Stimulated activated effector memory CD8-positive, alpha-beta T cell treated with anti-CD3 and anti-CD28 coated beads, Interleukin-12 subunit alpha, Interleukin-12 subunit beta, amount 100 ng/mL, for 72 hours (primary cell): Measurements from ENCODE around the gene OIP5.
"Not testable (repeated sequence)": the region's sequence is repeated elsewhere in the genome, so short reads cannot be mapped to it uniquely, and the experiment has no call there.

Experiments
- ATAC-seq: fragments of 150-1000 bp; cut with Tn5 transposase; 2 replicates; pipeline ENCODE4 v1.10.0; 2021
- DNase-seq, 2 donors: peaks; one replicate each; pipeline ENCODE4 v3.0.0; 2021 to 2022; ENCODE audit warnings: low spot score in 2 of 2
- H3K27ac Mint-ChIP-seq: one replicate; pipeline ENCODE4 v1.8.0; 2022; ENCODE audit warnings: mild to moderate bottlenecking, mixed read lengths
- H3K36me3 Mint-ChIP-seq: one replicate; pipeline ENCODE4 v1.8.0; 2022; ENCODE audit warnings: mild to moderate bottlenecking, mixed read lengths
- H3K4me1 Mint-ChIP-seq: one replicate; pipeline ENCODE4 v1.8.0; 2022; ENCODE audit warnings: mixed read lengths
- H3K4me3 Mint-ChIP-seq: one replicate; pipeline ENCODE4 v1.8.0; 2022; ENCODE audit warnings: mild to moderate bottlenecking, mixed read lengths
- H3K9me3 Mint-ChIP-seq: one replicate; pipeline ENCODE4 v1.8.0; 2022; ENCODE audit warnings: mixed read lengths

OIP5 gene

DNA sequence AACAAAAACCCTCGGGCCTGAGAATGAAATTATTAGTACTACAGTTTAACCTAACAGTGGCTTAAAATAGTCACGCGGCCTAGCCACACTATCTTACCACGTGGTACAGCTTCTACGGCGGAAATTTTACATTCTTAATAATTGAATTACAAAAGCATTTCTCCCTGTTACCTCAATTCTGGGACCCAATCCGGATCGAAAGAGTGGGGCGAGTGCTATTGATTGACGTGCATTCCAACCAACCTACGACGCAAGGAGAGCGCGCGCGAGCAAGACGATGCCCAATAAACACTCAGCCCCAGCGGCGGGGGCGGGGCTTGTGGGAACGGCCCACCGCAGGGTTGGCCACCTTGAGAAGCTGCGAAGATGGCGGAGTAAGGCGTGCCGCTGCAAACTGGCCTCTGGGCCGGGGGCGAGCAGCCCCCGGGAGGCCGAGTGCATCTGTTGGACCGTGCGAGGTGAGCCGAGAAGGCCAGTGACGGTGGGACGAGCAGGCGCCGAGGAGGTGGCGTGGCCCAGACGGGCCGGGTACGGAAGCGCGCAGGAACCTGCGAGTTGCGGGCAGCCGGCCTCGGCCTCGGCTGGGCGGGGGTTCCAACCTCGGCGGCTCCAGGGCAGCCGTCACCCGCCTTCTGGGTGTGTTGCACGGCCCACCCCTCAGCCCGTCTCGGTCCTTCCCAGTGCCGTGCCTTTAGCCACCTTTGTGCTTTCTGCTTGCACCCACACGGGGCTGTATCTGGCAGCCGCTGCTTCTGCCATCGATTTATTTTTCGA, 48.6 kb downstream of the OIP5 start:
- Mint-ChIP-seq H3K4me3 (peak overlapping the region; percentile 96), H3K9me3 (no peaks in the 10 kb centered on the region), H3K36me3 (peaks cover 55% of the 10 kb centered on the region), H3K4me1 (peaks cover 40% of the 10 kb centered on the region), H3K27ac (peak overlapping the region; percentile 97)
- DNase-seq (peak; percentile 97 to 98), ATAC-seq (peak; percentile 98)

DNA sequence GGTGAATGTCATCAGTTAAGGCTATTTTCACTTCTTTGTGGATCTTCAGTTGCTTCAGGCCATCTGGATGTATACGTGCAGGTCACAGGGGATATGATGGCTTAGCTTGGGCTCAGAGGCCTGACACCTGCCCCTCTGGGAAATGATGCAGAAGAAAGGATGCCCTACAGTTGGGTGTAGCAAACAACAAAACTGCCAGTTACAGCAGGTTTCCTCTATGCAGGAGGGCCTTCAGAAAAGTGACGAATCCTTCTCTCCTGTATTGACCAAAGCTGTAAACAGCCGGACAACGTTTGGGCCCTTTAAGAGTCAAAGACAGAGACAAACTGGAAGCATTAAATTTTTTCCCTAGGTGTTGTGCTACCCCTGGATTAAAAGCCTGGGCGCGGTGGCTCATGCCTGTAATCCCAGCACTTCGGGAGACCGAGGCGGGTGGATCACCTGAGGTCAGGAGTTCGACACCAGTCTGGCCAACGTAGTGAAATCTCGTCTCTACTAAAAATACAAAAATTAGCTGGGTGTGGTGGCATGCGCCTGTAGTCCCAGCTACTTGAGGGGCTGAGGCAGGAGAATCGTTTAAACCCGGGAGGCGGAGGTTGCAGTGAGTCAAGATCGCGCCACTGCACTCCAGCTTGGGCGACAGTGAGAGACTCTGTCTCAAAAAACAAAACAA, 49.3 kb downstream of the OIP5 start:
- peaks cover 35% of the 10 kb centered on the region for H3K4me1 Mint-ChIP-seq
- peak overlapping the region; percentile 97 for H3K27ac Mint-ChIP-seq
- peak overlapping the region; percentile 96 for H3K4me3 Mint-ChIP-seq
- peaks cover 55% of the 10 kb centered on the region for H3K36me3 Mint-ChIP-seq
- DNase-seq, ATAC-seq, H3K9me3 Mint-ChIP-seq: not testable (repeated sequence)

DNA sequence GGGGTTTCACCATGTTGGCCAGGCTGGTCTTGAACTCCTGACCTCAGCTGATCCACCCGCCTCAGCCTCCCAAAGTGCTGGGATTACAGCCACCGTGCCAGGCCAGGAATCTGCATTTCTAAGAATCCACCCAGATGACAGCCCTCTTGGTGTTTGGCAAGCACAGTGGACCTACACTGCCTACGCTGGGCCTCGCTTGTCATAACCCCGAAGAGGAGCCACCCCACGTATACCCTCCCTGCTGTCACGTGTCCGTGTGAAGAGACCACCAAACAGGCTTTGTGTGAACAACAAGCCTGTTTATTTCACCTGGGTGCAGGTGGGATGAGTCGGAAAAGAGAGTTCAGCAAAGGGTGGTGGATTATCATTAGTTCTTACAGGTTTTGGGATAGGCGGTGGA, 50.0 kb downstream of the OIP5 start:
- ATAC-seq, H3K9me3 Mint-ChIP-seq, DNase-seq: not testable (repeated sequence)
- peaks cover 55% of the 10 kb centered on the region for H3K36me3 Mint-ChIP-seq
- peaks cover 33% of the 10 kb centered on the region for H3K4me1 Mint-ChIP-seq
- H3K4me3 Mint-ChIP-seq, result peak overlapping the region; percentile 96
- peak overlapping the region; percentile 97 for H3K27ac Mint-ChIP-seq

DNA sequence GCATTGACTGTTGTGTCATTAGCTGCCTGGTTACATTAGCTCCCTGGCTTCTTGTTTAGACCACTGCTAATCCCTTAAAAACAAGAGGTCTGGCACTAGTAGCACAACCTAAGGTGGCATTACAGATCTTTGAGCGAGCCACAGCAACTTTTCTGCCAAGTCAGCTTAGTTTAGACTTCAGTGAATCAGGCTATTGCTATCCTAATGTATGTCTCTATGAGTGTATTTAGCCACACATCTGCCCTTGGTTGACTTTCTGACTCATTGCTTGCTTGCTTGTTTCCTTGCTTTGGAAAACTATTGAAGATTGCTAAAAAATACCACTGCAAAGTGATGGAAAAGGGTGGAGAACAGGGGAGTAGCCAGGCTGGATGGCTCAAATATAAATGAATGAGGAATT, 51.2 kb downstream of the OIP5 start:
- ATAC-seq (no peak), DNase-seq (no peak)
- Mint-ChIP-seq H3K9me3 (no peaks in the 10 kb centered on the region), H3K4me3 (no peak overlapping the region), H3K36me3 (peaks cover 47% of the 10 kb centered on the region), H3K4me1 (peaks cover 24% of the 10 kb centered on the region), H3K27ac (no peak overlapping the region)

DNA sequence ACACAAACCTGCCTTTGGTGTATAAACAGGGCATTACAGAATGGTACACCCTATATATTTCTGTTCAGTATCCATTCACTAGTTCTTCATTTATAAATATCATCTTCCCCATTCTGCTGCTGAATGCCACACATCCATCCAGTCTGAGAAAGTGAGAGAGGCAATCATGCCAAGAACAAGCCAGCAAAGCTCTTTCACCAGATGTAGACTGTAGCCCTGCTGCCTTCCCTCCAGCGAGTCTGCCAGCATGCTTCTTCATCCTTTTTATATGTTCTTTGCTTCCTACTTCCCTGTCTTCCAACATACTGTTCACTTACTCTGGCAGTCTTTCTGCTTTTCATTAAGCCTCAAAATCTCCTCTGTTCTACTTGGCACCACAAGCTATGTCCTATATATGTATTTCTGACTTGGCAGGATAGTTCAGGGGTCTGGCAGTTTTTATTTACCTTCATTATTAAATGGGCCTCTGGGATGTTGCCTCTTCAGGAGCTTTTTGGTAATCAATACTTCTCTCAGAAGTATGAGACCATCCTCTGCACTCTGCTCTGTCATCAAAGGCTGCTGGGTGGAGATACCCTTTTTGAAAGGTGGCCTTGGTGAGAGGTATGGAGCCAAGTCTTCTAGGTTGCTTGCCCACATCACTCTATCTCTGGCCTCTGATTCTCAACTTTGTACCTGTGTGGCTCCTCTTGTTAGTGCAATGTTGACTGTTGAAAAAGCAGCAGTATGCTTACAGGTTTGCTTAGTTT, 52.7 kb downstream of the OIP5 start:
- H3K4me1 Mint-ChIP-seq, result peaks cover 12% of the 10 kb centered on the region
- peaks cover 34% of the 10 kb centered on the region for H3K36me3 Mint-ChIP-seq
- no peak for ATAC-seq
- no peak overlapping the region for H3K27ac Mint-ChIP-seq
- H3K4me3 Mint-ChIP-seq, result no peak overlapping the region
- no peaks in the 10 kb centered on the region for H3K9me3 Mint-ChIP-seq
- no peak for DNase-seq

DNA sequence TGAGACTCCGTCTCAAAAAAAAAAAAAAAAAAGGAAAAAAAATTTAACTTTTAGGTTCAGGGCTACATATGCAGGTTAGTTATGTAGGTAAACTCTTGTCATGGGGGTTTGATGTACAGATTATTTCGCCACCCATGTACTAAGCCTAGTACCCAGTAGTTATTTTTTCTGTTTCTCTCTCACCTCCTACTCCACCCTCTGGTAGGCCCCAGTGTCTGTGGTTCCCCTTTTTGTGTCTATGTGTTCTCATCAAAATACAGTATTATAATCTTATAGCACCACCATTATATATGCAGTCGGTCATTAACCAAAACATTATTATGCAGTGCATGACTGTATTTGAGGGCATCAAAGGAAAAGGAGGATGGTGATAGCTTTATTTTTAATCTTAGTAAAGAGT, 54.1 kb downstream of the OIP5 start:
- DNase-seq (no peak), ATAC-seq (no peak)
- Mint-ChIP-seq H3K9me3 (no peaks in the 10 kb centered on the region), H3K4me1 (peaks cover 10% of the 10 kb centered on the region), H3K27ac (no peak overlapping the region), H3K4me3 (no peak overlapping the region), H3K36me3 (peaks cover 32% of the 10 kb centered on the region)

DNA sequence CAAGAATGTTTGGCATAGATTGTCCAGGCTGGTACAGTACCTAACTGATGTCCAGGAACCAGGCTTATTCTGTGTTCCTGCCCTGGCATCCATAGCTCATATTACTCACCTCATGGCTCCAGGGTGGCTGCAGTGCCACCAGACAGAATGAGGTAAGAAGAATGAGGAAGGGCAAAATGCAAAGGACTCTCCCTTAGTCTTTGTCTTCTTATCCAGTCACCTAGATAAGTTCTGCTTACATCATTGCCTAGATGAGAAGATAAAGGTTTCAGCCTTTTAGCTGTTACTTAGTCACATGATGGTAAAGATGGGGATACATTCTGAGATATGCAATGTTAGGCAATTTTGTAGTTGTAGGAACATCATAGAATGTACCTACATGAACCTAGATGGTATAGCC, 55.6 kb downstream of the OIP5 start:
- DNase-seq (no peak), ATAC-seq (no peak)
- no peaks in the 10 kb centered on the region for H3K9me3 Mint-ChIP-seq
- no peak overlapping the region for H3K4me3 Mint-ChIP-seq
- H3K27ac Mint-ChIP-seq, result no peak overlapping the region
- no peaks in the 10 kb centered on the region for H3K4me1 Mint-ChIP-seq
- H3K36me3 Mint-ChIP-seq, result peaks cover 35% of the 10 kb centered on the region

DNA sequence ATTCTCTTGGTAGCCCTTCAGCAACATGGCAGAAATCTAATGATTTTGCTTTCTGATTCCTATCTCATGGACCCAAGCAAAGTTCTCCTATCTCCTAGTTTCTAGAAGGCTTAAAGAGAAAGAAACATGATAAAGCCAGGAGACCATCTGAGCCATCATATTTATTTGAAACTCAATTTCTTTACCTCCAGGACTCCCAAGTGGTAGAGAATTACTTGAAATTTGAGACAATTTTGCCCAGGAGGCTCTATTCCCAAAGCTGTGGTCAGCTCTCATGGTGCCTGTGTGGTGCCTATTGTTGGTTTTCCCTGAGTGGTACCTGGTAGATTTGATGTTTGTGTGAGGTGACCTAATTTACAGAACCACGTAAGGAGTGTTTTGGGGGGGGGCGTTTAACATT, 62.5 kb downstream of the OIP5 start:
- Mint-ChIP-seq H3K4me1 (no peaks in the 10 kb centered on the region), H3K4me3 (no peak overlapping the region), H3K27ac (no peak overlapping the region), H3K36me3 (peaks cover 59% of the 10 kb centered on the region), H3K9me3 (no peaks in the 10 kb centered on the region)
- no peak for ATAC-seq
- no peak for DNase-seq

DNA sequence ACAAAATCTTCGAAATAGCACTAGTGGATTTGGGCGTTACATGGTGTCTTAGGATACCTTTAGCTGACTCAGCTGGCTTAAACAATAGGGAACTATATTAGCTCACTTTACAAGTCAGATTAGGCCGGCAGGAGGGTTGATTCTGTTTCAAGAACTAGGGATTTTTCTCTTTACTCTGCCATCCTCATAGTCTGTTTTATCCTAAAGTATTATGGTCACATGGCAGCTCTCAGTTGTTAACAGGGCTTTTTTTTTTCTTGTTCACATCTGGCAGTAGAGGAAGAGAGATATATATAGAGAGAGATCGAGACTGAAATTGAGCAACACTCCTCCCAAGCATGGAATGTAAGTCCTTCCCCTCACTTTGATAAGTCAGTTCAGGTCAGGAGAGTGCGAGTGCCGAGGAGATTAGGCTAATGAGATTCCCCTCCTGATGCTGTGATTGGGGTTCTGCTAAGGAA, 68.5 kb downstream of the OIP5 start:
- DNase-seq (no peak), ATAC-seq (no peak)
- H3K9me3 Mint-ChIP-seq, result no peaks in the 10 kb centered on the region
- H3K4me1 Mint-ChIP-seq, result no peaks in the 10 kb centered on the region
- no peak overlapping the region for H3K27ac Mint-ChIP-seq
- H3K4me3 Mint-ChIP-seq, result no peak overlapping the region
- H3K36me3 Mint-ChIP-seq, result peaks cover 47% of the 10 kb centered on the region

DNA sequence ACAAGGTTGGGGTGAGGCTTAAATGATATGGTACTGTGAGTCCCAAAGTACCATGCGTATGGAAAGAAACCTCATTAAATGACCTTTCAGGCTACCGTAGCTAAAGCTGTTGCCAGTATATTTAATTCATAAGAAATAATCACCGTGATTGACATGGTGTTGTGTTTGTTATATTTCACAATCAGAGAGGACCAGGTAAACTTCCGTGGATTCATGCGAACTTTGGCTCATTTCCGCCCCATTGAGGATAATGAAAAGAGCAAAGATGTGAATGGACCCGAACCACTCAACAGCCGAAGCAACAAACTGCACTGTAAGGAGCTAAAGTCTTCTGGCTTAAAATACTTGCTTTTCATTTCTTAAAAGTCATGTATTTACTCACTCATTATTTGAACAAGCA, 69.8 kb downstream of the OIP5 start:
- H3K9me3 Mint-ChIP-seq, result no peaks in the 10 kb centered on the region
- no peaks in the 10 kb centered on the region for H3K4me1 Mint-ChIP-seq
- ATAC-seq (no peak), DNase-seq (no peak)
- no peak overlapping the region for H3K27ac Mint-ChIP-seq
- no peak overlapping the region for H3K4me3 Mint-ChIP-seq
- H3K36me3 Mint-ChIP-seq, result peaks cover 57% of the 10 kb centered on the region

DNA sequence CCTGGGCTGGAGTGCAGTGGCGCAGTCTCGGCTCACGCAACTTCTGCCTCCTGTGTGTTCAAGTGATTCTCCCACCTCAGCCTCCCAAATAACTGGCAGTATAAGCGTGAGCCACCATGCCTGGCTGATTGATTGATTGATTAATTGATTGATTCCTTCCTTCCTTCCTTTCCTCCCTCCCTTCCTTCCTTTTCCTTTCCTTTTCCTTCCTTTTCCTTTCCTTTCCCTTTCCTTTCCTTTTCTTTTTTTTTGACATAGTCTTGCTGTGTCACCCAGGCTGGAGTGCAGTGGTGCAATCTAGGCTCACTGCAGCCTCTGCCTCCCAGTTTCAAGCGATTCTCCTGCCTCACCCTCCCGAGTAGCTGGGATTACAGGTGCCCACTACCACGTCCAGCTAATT, 71.5 kb downstream of the OIP5 start:
- not testable (repeated sequence) for H3K27ac Mint-ChIP-seq, H3K4me3 Mint-ChIP-seq

DNA sequence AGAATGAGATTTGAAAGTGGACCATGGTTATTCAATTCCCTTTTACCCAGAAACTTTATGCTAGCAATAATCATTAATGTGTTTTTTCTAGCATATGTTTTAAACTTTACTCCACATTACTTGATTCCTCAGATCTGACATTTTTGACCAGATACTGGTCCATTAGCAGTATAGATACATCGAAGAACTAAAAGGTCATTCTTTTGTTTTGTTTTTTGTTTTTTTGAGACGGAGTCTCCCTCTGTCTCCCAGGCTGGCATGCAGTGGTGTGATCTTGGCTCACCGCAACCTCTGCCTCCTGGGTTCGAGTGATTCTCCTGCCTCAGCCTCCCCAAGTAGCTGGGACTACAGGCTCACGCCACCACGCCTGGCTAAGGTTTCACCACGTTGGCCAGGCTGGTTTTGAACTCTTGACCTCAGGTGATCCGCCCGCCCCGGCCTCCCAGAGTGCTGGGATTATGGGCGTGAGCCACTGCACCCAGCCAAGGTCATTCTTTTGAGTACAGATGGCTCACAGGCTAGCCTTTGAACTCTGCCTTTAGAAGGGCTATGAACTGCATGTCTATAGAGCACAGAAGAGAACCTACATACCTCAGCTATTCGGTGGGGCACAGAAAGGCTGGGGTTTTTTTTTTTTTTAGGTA, 72.7 kb downstream of the OIP5 start:
- Mint-ChIP-seq H3K27ac (peak overlapping the region; percentile 37), H3K4me3 (no peak overlapping the region), H3K36me3 (peaks cover 46% of the 10 kb centered on the region), H3K4me1 (no peaks in the 10 kb centered on the region), H3K9me3 (no peaks in the 10 kb centered on the region)
- ATAC-seq (no peak), DNase-seq (no peak)

More for the DNA sequence above, 71.5 kb downstream of the OIP5 start:
- not testable (repeated sequence) for ATAC-seq, H3K9me3 Mint-ChIP-seq, H3K4me1 Mint-ChIP-seq, DNase-seq
- peaks cover 46% of the 10 kb centered on the region for H3K36me3 Mint-ChIP-seq
